WTC11 (cell line): Measurements from ENCODE around the gene SH3BP4. TPM values are rescaled to one million over a fixed set of nuclear protein-coding genes. Genes with fewer than 3 reads are reported as not detected.

Experiments
- ATAC-seq: fragments of 200-7000 bp; cut with Tn5 transposase; 2 replicates; pipeline ENCODE4 v1.10.0; 2021; ENCODE audit warnings: mild to moderate bottlenecking, moderate library complexity
- CTCF ChIA-PET: fragments of 300-600 bp; sonication (Branson Sonifier 250); formaldehyde crosslinking; loops from one replicate; lab custom pipeline; 2021; ENCODE audit warnings: antibody characterized with exemption; lab: Charles Lee
- POLR2A ChIA-PET: fragments of 350-600 bp; sonication (Branson Sonifier 250); formaldehyde crosslinking; loops from one replicate; lab custom pipeline; 2021; ENCODE audit warnings: antibody characterized with exemption; lab: Charles Lee
- DNase-seq: peaks from one replicate; pipeline ENCODE4 v3.0.0; 2021; ENCODE audit warnings: low spot score
- H3K27ac Mint-ChIP-seq: 2 replicates; pipeline ENCODE4 v1.8.0; 2021; ENCODE audit warnings: mixed read lengths
- H3K27me3 Mint-ChIP-seq: 2 replicates; pipeline ENCODE4 v1.8.0; 2021; ENCODE audit warnings: low read depth, mild to moderate bottlenecking, moderate library complexity, mixed read lengths
- H3K36me3 Mint-ChIP-seq: 2 replicates; pipeline ENCODE4 v1.8.0; 2021; ENCODE audit warnings: mixed read lengths
- H3K4me1 Mint-ChIP-seq: 2 replicates; pipeline ENCODE4 v1.8.0; 2022; ENCODE audit warnings: mixed read lengths
- H3K4me3 Mint-ChIP-seq: 2 replicates; pipeline ENCODE4 v1.8.0; 2021; ENCODE audit warnings: mild to moderate bottlenecking, moderate library complexity, mixed read lengths
- H3K9me3 Mint-ChIP-seq: 2 replicates; pipeline ENCODE4 v1.8.0; 2021; ENCODE audit warnings: mixed read lengths
- EMX1 ChIP-seq: fragments of 250-450 bp; sonication (Bioruptor Pico); IDR thresholded peaks from 2 replicates; pipeline ENCODE4 v1.8.0; 2021; ENCODE audit warnings: mild to moderate bottlenecking
- JAZF1 ChIP-seq: fragments of 250-450 bp; sonication (Bioruptor Pico); IDR thresholded peaks from 2 replicates; pipeline ENCODE4 v1.9.0; 2021; ENCODE audit warnings: moderate library complexity, mild to moderate bottlenecking, inconsistent platforms
- NFE2L1 ChIP-seq: sonication (generic); formaldehyde crosslinking; IDR thresholded peaks from 2 replicates; pipeline ENCODE4 v1.8.1; 2023; ENCODE audit warnings: missing genetic modification reagents
- NR2C2 ChIP-seq: sonication (generic); formaldehyde crosslinking; IDR thresholded peaks from 2 replicates; pipeline ENCODE4 v1.8.0; 2022; ENCODE audit warnings: mild to moderate bottlenecking, missing genetic modification reagents
- TCF7 ChIP-seq: sonication (generic); formaldehyde crosslinking; IDR thresholded peaks from 2 replicates; pipeline ENCODE4 v1.8.0; 2022; ENCODE audit warnings: mild to moderate bottlenecking, low read depth, missing genetic modification reagents, moderate library complexity
- ZNF263 ChIP-seq: sonication (generic); formaldehyde crosslinking; IDR thresholded peaks from 2 replicates; pipeline ENCODE4 v1.8.1; 2022; ENCODE audit warnings: low read depth, mild to moderate bottlenecking, moderate library complexity, missing genetic modification reagents
- ZNF423 ChIP-seq: fragments of 250-450 bp; sonication (Bioruptor Pico); IDR thresholded peaks from 2 replicates; pipeline ENCODE4 v2.1.2; 2022; ENCODE audit warnings: mild to moderate bottlenecking, moderate library complexity
- total RNA-seq: library from RNA; stranded (reverse); gene quantifications from 3 replicates; pipeline ENCODE4 v1.2.3, GENCODE V29; 2021
- TF ChIP-seq, protein P1 (sequence below): sonication (generic); formaldehyde crosslinking; IDR thresholded peaks from 2 replicates; pipeline ENCODE4 v1.8.1; 2023; ENCODE audit warnings: mild to moderate bottlenecking, missing genetic modification reagents, borderline replicate concordance
- TF ChIP-seq, protein P2 (sequence below): sonication (generic); formaldehyde crosslinking; IDR thresholded peaks from 2 replicates; pipeline ENCODE4 v1.8.1; 2023; ENCODE audit warnings: mild to moderate bottlenecking, moderate library complexity, missing genetic modification reagents
- TF ChIP-seq, protein P3 (sequence below): sonication (generic); formaldehyde crosslinking; IDR thresholded peaks from 2 replicates; pipeline ENCODE4 v1.8.1; 2023; ENCODE audit warnings: mild to moderate bottlenecking, missing genetic modification reagents
- TF ChIP-seq, protein P4 (sequence below): fragments of 250-450 bp; sonication (Bioruptor Pico); IDR thresholded peaks from 2 replicates; pipeline ENCODE4 v1.8.0; 2021; ENCODE audit warnings: mild to moderate bottlenecking
- TF ChIP-seq, protein P5 (sequence below): sonication (generic); formaldehyde crosslinking; IDR thresholded peaks from 2 replicates; pipeline ENCODE4 v1.8.1; 2022; ENCODE audit warnings: mild to moderate bottlenecking, moderate library complexity, missing genetic modification reagents
- TF ChIP-seq, protein P6 (sequence below): fragments of 250-450 bp; sonication (Bioruptor Pico); IDR thresholded peaks from 2 replicates; pipeline ENCODE4 v1.9.0; 2021; ENCODE audit warnings: mild to moderate bottlenecking
- TF ChIP-seq, protein P7 (sequence below): fragments of 250-450 bp; sonication (Bioruptor Pico); IDR thresholded peaks from 2 replicates; pipeline ENCODE4 v1.9.0; 2021; ENCODE audit warnings: moderate library complexity, mild to moderate bottlenecking, inconsistent platforms, borderline replicate concordance
- TF ChIP-seq, protein P8 (sequence below): sonication (generic); formaldehyde crosslinking; IDR thresholded peaks from 2 replicates; pipeline ENCODE4 v1.8.0; 2022; ENCODE audit warnings: mild to moderate bottlenecking, missing genetic modification reagents

The SH3BP4 gene
- total RNA-seq, 1 experiment from 2014 or later, result 44.4 TPM

DNA sequence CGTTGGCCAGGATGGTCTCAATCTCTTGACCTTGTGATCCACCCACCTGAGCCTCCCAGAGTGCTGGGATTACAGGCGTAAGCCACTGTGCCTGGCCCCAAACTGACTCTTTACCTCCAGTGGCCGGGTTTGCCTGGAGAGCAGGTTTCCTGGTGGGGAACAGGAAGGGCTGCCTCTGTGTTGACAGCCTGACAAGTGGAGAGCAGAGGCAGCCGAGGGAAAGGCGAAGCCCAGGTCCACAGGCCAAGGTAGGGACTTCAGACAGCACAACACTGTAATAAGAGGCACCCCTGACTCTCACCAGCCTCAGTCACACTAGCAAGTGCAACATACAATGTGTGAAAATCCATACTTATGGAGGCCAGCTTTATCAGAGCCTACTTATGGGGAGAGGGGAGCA, 16.5 kb upstream of the SH3BP4 start:
- TF ChIP-seq, protein P1, sequence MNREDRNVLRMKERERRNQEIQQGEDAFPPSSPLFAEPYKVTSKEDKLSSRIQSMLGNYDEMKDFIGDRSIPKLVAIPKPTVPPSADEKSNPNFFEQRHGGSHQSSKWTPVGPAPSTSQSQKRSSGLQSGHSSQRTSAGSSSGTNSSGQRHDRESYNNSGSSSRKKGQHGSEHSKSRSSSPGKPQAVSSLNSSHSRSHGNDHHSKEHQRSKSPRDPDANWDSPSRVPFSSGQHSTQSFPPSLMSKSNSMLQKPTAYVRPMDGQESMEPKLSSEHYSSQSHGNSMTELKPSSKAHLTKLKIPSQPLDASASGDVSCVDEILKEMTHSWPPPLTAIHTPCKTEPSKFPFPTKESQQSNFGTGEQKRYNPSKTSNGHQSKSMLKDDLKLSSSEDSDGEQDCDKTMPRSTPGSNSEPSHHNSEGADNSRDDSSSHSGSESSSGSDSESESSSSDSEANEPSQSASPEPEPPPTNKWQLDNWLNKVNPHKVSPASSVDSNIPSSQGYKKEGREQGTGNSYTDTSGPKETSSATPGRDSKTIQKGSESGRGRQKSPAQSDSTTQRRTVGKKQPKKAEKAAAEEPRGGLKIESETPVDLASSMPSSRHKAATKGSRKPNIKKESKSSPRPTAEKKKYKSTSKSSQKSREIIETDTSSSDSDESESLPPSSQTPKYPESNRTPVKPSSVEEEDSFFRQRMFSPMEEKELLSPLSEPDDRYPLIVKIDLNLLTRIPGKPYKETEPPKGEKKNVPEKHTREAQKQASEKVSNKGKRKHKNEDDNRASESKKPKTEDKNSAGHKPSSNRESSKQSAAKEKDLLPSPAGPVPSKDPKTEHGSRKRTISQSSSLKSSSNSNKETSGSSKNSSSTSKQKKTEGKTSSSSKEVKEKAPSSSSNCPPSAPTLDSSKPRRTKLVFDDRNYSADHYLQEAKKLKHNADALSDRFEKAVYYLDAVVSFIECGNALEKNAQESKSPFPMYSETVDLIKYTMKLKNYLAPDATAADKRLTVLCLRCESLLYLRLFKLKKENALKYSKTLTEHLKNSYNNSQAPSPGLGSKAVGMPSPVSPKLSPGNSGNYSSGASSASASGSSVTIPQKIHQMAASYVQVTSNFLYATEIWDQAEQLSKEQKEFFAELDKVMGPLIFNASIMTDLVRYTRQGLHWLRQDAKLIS, result no peak
- TF ChIP-seq, all 79 proteins: peak for 0
- Mint-ChIP-seq H3K4me1 (peaks cover 33% of the 10 kb centered on the region), H3K27me3 (peaks cover 78% of the 10 kb centered on the region), H3K9me3 (no peaks in the 10 kb centered on the region), H3K36me3 (no peaks in the 10 kb centered on the region), H3K27ac (no peak overlapping the region), H3K4me3 (no peak overlapping the region)
- ChIA-PET CTCF (no interaction called here), POLR2A (no interaction called here)
- ATAC-seq, result no peak
- no peak for DNase-seq

DNA sequence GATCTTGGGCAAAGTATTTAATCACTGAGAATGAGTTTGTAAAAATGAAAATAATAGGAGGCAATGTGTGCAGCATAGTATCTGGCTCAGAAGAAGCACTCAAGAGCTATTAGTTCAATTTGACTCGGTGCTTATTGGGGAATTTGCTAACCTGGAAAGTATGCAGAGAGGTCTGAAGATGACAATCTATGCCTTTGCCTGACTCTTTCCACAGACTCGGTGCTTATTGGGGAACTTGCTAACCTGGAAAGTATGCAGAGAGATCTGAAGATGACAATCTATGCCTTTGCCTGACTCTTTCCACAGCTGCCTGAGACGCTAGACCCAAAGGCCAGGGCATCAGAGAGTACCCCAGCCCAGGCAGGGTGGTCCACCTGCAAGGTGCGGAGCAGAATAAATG, 12.2 kb upstream of the SH3BP4 start:
- Mint-ChIP-seq H3K36me3 (no peaks in the 10 kb centered on the region), H3K9me3 (peaks cover 7% of the 10 kb centered on the region), H3K27ac (no peak overlapping the region), H3K4me3 (no peak overlapping the region), H3K27me3 (peaks cover 64% of the 10 kb centered on the region), H3K4me1 (peaks cover 15% of the 10 kb centered on the region)
- ATAC-seq (no peak), DNase-seq (no peak)
- ChIA-PET POLR2A (no interaction called here), CTCF (no interaction called here)
- no peak for TF ChIP-seq ZNF423 (CRISPR knock-in tag)
- TF ChIP-seq NFE2L1 (CRISPR knock-in tag), result no peak
- TF ChIP-seq, protein P2, sequence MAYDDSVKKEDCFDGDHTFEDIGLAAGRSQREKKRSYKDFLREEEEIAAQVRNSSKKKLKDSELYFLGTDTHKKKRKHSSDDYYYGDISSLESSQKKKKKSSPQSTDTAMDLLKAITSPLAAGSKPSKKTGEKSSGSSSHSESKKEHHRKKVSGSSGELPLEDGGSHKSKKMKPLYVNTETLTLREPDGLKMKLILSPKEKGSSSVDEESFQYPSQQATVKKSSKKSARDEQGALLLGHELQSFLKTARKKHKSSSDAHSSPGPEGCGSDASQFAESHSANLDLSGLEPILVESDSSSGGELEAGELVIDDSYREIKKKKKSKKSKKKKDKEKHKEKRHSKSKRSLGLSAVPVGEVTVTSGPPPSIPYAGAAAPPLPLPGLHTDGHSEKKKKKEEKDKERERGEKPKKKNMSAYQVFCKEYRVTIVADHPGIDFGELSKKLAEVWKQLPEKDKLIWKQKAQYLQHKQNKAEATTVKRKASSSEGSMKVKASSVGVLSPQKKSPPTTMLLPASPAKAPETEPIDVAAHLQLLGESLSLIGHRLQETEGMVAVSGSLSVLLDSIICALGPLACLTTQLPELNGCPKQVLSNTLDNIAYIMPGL, result no peak
- TF ChIP-seq TCF7 (CRISPR knock-in tag), result no peak
- TF ChIP-seq JAZF1 (CRISPR knock-in tag), result no peak
- TF ChIP-seq ZNF263 (CRISPR knock-in tag), result no peak
- TF ChIP-seq, protein P3, sequence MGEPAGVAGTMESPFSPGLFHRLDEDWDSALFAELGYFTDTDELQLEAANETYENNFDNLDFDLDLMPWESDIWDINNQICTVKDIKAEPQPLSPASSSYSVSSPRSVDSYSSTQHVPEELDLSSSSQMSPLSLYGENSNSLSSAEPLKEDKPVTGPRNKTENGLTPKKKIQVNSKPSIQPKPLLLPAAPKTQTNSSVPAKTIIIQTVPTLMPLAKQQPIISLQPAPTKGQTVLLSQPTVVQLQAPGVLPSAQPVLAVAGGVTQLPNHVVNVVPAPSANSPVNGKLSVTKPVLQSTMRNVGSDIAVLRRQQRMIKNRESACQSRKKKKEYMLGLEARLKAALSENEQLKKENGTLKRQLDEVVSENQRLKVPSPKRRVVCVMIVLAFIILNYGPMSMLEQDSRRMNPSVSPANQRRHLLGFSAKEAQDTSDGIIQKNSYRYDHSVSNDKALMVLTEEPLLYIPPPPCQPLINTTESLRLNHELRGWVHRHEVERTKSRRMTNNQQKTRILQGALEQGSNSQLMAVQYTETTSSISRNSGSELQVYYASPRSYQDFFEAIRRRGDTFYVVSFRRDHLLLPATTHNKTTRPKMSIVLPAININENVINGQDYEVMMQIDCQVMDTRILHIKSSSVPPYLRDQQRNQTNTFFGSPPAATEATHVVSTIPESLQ, result no peak
- TF ChIP-seq, protein P4, sequence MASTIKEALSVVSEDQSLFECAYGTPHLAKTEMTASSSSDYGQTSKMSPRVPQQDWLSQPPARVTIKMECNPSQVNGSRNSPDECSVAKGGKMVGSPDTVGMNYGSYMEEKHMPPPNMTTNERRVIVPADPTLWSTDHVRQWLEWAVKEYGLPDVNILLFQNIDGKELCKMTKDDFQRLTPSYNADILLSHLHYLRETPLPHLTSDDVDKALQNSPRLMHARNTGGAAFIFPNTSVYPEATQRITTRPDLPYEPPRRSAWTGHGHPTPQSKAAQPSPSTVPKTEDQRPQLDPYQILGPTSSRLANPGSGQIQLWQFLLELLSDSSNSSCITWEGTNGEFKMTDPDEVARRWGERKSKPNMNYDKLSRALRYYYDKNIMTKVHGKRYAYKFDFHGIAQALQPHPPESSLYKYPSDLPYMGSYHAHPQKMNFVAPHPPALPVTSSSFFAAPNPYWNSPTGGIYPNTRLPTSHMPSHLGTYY (CRISPR knock-in tag), result no peak
- TF ChIP-seq, protein P5, sequence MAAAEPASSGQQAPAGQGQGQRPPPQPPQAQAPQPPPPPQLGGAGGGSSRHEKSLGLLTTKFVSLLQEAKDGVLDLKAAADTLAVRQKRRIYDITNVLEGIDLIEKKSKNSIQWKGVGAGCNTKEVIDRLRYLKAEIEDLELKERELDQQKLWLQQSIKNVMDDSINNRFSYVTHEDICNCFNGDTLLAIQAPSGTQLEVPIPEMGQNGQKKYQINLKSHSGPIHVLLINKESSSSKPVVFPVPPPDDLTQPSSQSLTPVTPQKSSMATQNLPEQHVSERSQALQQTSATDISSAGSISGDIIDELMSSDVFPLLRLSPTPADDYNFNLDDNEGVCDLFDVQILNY (CRISPR knock-in tag), result no peak
- TF ChIP-seq NR2C2 (CRISPR knock-in tag), result no peak
- TF ChIP-seq, protein P6, sequence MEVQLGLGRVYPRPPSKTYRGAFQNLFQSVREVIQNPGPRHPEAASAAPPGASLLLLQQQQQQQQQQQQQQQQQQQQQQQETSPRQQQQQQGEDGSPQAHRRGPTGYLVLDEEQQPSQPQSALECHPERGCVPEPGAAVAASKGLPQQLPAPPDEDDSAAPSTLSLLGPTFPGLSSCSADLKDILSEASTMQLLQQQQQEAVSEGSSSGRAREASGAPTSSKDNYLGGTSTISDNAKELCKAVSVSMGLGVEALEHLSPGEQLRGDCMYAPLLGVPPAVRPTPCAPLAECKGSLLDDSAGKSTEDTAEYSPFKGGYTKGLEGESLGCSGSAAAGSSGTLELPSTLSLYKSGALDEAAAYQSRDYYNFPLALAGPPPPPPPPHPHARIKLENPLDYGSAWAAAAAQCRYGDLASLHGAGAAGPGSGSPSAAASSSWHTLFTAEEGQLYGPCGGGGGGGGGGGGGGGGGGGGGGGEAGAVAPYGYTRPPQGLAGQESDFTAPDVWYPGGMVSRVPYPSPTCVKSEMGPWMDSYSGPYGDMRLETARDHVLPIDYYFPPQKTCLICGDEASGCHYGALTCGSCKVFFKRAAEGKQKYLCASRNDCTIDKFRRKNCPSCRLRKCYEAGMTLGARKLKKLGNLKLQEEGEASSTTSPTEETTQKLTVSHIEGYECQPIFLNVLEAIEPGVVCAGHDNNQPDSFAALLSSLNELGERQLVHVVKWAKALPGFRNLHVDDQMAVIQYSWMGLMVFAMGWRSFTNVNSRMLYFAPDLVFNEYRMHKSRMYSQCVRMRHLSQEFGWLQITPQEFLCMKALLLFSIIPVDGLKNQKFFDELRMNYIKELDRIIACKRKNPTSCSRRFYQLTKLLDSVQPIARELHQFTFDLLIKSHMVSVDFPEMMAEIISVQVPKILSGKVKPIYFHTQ (CRISPR knock-in tag), result no peak
- no peak for TF ChIP-seq EMX1 (CRISPR knock-in tag)
- TF ChIP-seq, protein P7, sequence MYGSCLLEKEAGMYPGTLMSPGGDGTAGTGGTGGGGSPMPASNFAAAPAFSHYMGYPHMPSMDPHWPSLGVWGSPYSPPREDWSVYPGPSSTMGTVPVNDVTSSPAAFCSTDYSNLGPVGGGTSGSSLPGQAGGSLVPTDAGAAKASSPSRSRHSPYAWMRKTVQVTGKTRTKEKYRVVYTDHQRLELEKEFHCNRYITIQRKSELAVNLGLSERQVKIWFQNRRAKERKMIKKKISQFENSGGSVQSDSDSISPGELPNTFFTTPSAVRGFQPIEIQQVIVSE, result no peak
- TF ChIP-seq, protein P8, sequence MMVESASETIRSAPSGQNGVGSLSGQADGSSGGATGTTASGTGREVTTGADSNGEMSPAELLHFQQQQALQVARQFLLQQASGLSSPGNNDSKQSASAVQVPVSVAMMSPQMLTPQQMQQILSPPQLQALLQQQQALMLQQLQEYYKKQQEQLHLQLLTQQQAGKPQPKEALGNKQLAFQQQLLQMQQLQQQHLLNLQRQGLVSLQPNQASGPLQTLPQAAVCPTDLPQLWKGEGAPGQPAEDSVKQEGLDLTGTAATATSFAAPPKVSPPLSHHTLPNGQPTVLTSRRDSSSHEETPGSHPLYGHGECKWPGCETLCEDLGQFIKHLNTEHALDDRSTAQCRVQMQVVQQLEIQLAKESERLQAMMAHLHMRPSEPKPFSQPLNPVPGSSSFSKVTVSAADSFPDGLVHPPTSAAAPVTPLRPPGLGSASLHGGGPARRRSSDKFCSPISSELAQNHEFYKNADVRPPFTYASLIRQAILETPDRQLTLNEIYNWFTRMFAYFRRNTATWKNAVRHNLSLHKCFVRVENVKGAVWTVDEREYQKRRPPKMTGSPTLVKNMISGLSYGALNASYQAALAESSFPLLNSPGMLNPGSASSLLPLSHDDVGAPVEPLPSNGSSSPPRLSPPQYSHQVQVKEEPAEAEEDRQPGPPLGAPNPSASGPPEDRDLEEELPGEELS, result no peak
